Fibroblast of the aortic adventitia (primary cell): Measurements from ENCODE around the gene SHTN1. TPM values are rescaled to one million over a fixed set of nuclear protein-coding genes. Genes with fewer than 3 reads are reported as not detected.

Source experiments
- DNase-seq: peaks from one replicate; pipeline ENCODE4 v3.0.0-alpha.2; 2010; ENCODE audit warnings: low read depth
- H3K4me3 ChIP-seq: 2 replicates; pipeline ENCODE4 v1.5.1; 2011; ENCODE audit warnings: low read depth, mild to moderate bottlenecking, control low read depth, low read length, moderate library complexity
- total RNA-seq: library from RNA; depleted of rRNA; stranded (reverse); fragments of >200 nt; gene quantifications from 2 replicates; pipeline ENCODE4 v1.2.3, GENCODE V29; 2012; ENCODE audit warnings: low replicate concordance
- TF ChIP-seq, protein P1 (sequence below): IDR thresholded peaks from 2 replicates; pipeline ENCODE4 v1.5.1; 2011; ENCODE audit warnings: mild to moderate bottlenecking, low read length, control low read depth, inconsistent platforms; ENCODE audit not compliant: insufficient read depth

The SHTN1 gene
- total RNA-seq, 1 donor, result 4.2 TPM

DNA sequence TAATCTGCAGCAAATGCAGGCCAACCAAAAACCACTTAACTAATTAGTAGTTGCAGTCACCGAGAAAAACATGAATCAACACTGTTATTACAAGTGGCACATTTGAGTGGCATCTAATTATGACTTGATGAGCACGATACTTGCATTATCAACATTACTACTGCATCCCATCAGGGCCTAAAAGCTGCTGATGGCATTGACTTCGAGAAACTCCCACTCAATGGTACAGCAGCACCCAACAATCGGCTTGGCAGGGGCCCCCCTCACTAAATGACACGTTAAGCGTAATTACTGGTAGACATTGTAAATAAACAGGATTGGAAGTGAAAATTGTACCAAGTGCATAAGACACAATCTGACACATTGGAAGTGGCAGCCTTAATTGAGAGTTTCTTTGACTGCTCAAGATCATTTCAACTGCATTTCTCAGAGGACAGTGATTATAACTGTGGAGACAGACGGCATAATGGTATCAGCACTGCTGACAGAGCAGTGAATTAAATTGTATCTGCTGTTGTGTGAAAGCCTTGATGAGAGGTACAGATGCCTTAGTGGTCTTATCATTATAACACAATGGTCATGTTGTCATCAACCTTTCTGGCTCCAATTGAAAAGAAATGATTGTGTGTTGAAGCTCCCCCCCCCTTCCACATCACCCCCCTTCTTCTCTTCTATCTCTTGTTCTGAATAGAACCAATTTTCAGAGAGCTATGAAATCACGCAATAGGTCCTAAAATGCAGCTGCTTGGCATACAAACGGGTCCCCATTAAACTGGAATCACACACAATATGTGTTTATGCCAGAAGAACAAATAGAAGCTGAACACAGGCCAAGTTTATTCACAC lies 43.4 kb downstream of the SHTN1 start:
- no peak for DNase-seq
- TF ChIP-seq, protein P1, sequence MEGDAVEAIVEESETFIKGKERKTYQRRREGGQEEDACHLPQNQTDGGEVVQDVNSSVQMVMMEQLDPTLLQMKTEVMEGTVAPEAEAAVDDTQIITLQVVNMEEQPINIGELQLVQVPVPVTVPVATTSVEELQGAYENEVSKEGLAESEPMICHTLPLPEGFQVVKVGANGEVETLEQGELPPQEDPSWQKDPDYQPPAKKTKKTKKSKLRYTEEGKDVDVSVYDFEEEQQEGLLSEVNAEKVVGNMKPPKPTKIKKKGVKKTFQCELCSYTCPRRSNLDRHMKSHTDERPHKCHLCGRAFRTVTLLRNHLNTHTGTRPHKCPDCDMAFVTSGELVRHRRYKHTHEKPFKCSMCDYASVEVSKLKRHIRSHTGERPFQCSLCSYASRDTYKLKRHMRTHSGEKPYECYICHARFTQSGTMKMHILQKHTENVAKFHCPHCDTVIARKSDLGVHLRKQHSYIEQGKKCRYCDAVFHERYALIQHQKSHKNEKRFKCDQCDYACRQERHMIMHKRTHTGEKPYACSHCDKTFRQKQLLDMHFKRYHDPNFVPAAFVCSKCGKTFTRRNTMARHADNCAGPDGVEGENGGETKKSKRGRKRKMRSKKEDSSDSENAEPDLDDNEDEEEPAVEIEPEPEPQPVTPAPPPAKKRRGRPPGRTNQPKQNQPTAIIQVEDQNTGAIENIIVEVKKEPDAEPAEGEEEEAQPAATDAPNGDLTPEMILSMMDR, result no peak
- no peak overlapping the region for H3K4me3 ChIP-seq

DNA sequence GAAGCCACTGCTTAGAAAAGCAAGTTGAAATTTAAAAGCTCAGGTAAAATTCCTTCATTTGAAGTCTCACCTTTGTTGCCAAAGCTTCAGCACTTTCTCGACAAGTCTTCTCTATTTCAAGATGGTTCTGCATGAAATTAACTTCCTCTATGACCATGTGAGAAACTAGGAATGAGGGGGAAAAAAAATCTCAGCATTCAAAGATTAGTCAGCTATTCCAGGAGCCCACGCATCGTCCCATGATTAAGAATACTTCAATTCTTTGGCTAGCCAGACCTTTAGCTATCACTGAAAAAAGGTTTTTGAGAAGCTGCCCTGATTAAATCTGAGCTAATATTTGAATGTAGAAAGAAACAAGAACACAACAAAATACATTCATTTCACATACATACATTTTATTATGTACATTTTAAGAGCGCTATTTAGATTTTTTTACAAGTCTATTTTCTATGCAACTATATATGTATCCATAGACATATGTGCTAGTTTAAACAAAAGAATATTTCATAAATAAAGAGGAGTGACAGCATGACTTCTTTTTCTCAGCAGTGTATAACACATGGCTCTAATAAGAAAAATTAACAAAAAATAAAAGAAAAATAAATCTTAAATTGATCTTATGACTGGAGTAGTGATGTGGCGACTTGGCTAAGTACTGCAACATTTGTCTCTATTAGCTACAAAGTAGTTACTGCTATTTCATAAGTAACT lies 44.8 kb downstream of the SHTN1 start:
- TF ChIP-seq, protein P1, result no peak
- no peak overlapping the region for H3K4me3 ChIP-seq
- no peak for DNase-seq

DNA sequence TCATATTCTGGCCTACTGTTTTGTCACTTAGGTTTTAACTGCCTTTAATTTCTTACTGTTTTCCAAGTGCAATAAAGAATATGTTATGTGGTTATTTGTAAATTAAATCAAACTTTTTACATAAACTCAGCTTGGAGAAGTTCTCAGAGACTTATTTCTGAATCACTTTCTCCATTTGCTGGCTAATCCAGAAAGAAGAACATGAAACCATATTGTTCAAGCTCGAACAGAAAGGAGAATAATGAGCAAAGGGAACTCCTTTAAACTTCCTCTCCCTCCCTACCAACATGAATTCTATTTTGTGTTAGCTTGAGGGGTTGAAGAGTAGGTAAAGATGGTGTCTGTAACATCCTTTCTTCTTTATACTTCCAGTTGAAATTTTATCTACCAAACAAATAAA lies 52.3 kb downstream of the SHTN1 start:
- TF ChIP-seq, protein P1, result no peak
- no peak for DNase-seq
- H3K4me3 ChIP-seq, result no peak overlapping the region

DNA sequence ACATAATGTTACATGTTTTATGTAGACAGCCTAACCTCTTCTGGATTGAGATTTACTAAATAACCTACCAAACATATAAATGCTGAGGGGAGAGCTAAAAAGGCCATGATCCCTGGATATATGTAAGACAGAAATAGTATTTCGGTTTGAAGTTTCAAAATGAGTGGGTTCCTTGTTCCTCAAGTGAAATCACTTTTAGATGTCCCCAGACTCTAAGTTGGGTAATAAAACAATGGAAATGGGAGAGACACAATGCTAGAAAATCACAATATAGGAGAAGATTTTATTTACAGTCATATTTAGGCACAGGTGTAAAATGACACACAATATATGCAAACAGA lies 56.5 kb downstream of the SHTN1 start:
- H3K4me3 ChIP-seq, result no peak overlapping the region
- TF ChIP-seq, protein P1, result no peak
- no peak for DNase-seq

DNA sequence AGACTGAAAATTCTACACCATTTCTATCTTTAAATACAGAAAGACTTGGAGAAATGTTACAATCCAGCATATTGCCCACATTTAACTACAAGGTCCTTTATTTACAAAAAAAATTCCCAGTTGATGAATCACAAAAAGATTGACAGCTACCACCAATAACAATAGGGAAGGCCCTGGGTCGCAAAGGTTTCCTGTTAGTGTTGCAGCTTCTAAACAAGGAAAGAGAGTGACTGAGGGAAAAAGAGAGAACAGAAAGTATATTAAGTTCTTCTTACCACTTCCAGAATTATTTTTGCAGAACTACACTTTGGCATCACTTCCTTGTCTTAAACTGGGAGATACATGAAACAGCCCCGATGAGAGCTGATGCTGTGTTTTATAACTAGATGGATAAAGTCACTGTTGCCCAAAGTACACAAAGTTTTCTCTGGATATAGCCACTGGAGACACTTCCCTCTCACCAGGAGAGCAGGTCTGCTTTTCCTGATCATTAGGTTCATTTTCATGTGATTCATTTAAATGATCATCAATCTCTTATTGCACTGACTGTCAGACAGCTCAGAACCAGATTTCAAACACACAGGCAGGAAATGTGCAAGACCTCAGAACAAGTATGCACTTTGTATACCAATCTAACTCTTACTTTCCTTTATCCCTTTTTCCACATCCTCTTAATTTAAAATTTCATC lies 57.0 kb downstream of the SHTN1 start:
- TF ChIP-seq, protein P1, result no peak
- DNase-seq, result peak; percentile 30
- no peak overlapping the region for H3K4me3 ChIP-seq

DNA sequence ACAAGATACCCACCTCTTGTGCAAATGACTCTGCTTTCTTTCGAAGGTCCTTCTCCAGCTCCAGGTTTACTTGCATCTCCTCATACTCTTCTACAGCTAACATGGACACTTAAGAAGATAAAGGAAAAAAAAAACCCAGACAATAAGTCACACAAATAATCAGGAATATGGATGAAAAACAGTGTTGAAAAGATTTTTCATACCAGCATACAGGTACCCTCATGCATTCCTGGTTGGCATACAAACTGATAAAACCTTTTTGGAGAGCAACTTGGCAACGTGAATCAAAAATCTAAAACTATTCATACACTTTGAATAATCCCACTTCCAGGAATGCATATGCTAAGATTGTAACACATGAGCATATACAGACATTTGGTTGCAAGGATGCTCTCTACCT lies 60.1 kb downstream of the SHTN1 start:
- TF ChIP-seq, protein P1, result no peak
- no peak for DNase-seq
- no peak overlapping the region for H3K4me3 ChIP-seq
